ENCODE measurements around the gene ADAMTS14.

The ADAMTS14 gene

GRCh38 chr10:70753026-70753663 lies 80.8 kb downstream of the ADAMTS14 start:
- in situ Hi-C loops (cut with HindIII; ENCODE audit: low sequenced_read_pairs): loop anchor here (25.0 kb wide), 1 partner anchor 291 kb away; no protein-coding TSS in a partner anchor

GRCh38 chr10:70753841-70754621 lies 81.7 kb downstream of the ADAMTS14 start:
- in situ Hi-C loops (cut with HindIII; ENCODE audit: low sequenced_read_pairs): loop anchor here (25.0 kb wide), 1 partner anchor 292 kb away; no protein-coding TSS in a partner anchor
- no peak for DNase-seq (ENCODE audit: low read depth)
- H3K4me3 ChIP-seq (ENCODE audit: low read depth, low read length): no peak overlapping the region
- no peak for TF ChIP-seq CTCF (IDR thresholded peaks at IDR 0.05; ENCODE audit: low read depth, low read length, missing control alignments)

More at GRCh38 chr10:70753026-70753663, 80.8 kb downstream of the ADAMTS14 start:
- no peak overlapping the region for H3K4me3 ChIP-seq (ENCODE audit: low read depth, low read length)
- no peak for TF ChIP-seq CTCF (IDR thresholded peaks at IDR 0.05; ENCODE audit: low read depth, low read length, missing control alignments)
- DNase-seq (ENCODE audit: low read depth): no peak

- in situ Hi-C loops (cut with HindIII; ENCODE audit: low sequenced_read_pairs): loop anchor here (25.0 kb wide), 1 partner anchor 295 kb away; no protein-coding TSS in a partner anchor
- TF ChIP-seq CTCF (IDR thresholded peaks at IDR 0.05; ENCODE audit: low read depth, low read length, missing control alignments): no peak
- no peak overlapping the region for H3K4me3 ChIP-seq (ENCODE audit: low read depth, low read length)
- DNase-seq (ENCODE audit: low read depth): no peak
These were observed 84.5 kb downstream of the ADAMTS14 start for GRCh38 chr10:70756700-70757360.

GRCh38 chr10:70757856-70758255 lies 85.5 kb downstream of the ADAMTS14 start:
- no peak for DNase-seq (ENCODE audit: low read depth)
- in situ Hi-C loops (cut with HindIII; ENCODE audit: low sequenced_read_pairs): loop anchor here (25.0 kb wide), 1 partner anchor 296 kb away; no protein-coding TSS in a partner anchor
- H3K4me3 ChIP-seq (ENCODE audit: low read depth, low read length): no peak overlapping the region
- TF ChIP-seq CTCF (IDR thresholded peaks at IDR 0.05; ENCODE audit: low read depth, low read length, missing control alignments): no peak

GRCh38 chr10:70758757-70759514 lies 86.6 kb downstream of the ADAMTS14 start:
- peak; percentile 73 for TF ChIP-seq CTCF (IDR thresholded peaks at IDR 0.05; ENCODE audit: low read depth, low read length, missing control alignments)
- peak; percentile 70 for DNase-seq (ENCODE audit: low read depth)
- in situ Hi-C loops (cut with HindIII; ENCODE audit: low sequenced_read_pairs): loop anchor here (25.0 kb wide), 1 partner anchor 297 kb away; no protein-coding TSS in a partner anchor
- H3K4me3 ChIP-seq (ENCODE audit: low read depth, low read length): no peak overlapping the region
